Keratinocyte (primary cell): ENCODE results near the gene PEX10. TPM values are rescaled to one million over a fixed set of nuclear protein-coding genes. Genes with fewer than 3 reads are reported as not detected.

Experiments
- DNase-seq: peaks from one replicate; pipeline ENCODE4 v3.0.0-alpha.2; 2011; ENCODE audit warnings: low read depth, missing footprints, low spot score
- FAIRE-seq: peaks from 2 replicates; lab custom pipeline; 2011; peaks lifted over from hg19 to GRCh38; lab: Jason Lieb, UNC
- H2AFZ ChIP-seq: 2 replicates; pipeline ENCODE4 v1.6.0; 2012; ENCODE audit warnings: low read length, control low read depth, inconsistent platforms; ENCODE audit not compliant: control insufficient read depth
- H3K27ac ChIP-seq: 2 replicates; pipeline ENCODE4 v1.5.1; 2011; ENCODE audit warnings: low read length; ENCODE audit not compliant: control insufficient read depth, insufficient read depth
- H3K27me3 ChIP-seq: 3 replicates; pipeline ENCODE4 v1.6.0; 2011; ENCODE audit warnings: low read length; ENCODE audit not compliant: control insufficient read depth, insufficient read depth; ENCODE audit errors: extremely low read depth
- H3K36me3 ChIP-seq, 2 experiments: 2 replicates in 1 of 2; 3 replicates in 1 of 2; pipeline ENCODE4 v1.5.1; 2011; ENCODE audit warnings: low read length in 2 of 2, mild to moderate bottlenecking in 1 of 2; ENCODE audit not compliant: control insufficient read depth in 2 of 2, insufficient read depth in 2 of 2; ENCODE audit errors: extremely low read depth in 1 of 2
- H3K4me1 ChIP-seq: 3 replicates; pipeline ENCODE4 v1.5.1; 2011; ENCODE audit warnings: low read length; ENCODE audit not compliant: control insufficient read depth, insufficient read depth; ENCODE audit errors: extremely low read depth
- H3K4me2 ChIP-seq: 3 replicates; pipeline ENCODE4 v1.6.0; 2011; ENCODE audit warnings: low read depth, low read length; ENCODE audit not compliant: control insufficient read depth, insufficient read depth; ENCODE audit errors: extremely low read depth
- H3K4me3 ChIP-seq, 3 experiments: fragments of 200-600 bp in 1 of 3; sonication (generic) in 1 of 3; 2 replicates in 2 of 3; 3 replicates in 1 of 3; pipeline ENCODE4 v1.5.1; 2011 to 2016; ENCODE audit warnings: low read length in 3 of 3, mild to moderate bottlenecking in 3 of 3, control low read depth in 2 of 3, inconsistent platforms in 1 of 3, low read depth in 1 of 3, mixed read lengths in 1 of 3, mixed run types in 1 of 3, moderate library complexity in 1 of 3; ENCODE audit not compliant: control insufficient read depth in 2 of 3, insufficient read depth in 2 of 3; ENCODE audit errors: extremely low read depth in 1 of 3
- H3K79me2 ChIP-seq: 2 replicates; pipeline ENCODE4 v1.6.0; 2012; ENCODE audit warnings: low read length; ENCODE audit not compliant: control insufficient read depth, insufficient read depth
- H3K9ac ChIP-seq: 3 replicates; pipeline ENCODE4 v1.6.0; 2011; ENCODE audit warnings: low read length; ENCODE audit not compliant: control insufficient read depth, insufficient read depth; ENCODE audit errors: extremely low read depth
- H3K9me1 ChIP-seq: 3 replicates; pipeline ENCODE4 v1.6.0; 2011; ENCODE audit warnings: low read length; ENCODE audit not compliant: control insufficient read depth, insufficient read depth; ENCODE audit errors: extremely low read depth
- H3K9me3 ChIP-seq: 2 replicates; pipeline ENCODE4 v1.5.1; 2012; ENCODE audit warnings: low read depth, low read length; ENCODE audit not compliant: control insufficient read depth
- H4K20me1 ChIP-seq: 3 replicates; pipeline ENCODE4 v1.6.0; 2011; ENCODE audit warnings: low read length; ENCODE audit not compliant: control insufficient read depth, insufficient read depth; ENCODE audit errors: extremely low read depth
- CTCF ChIP-seq, 3 experiments: IDR thresholded peaks in 1 of 3; conservative IDR thresholded peaks in 1 of 3; optimal IDR thresholded peaks in 1 of 3; 2 replicates in 2 of 3; 3 replicates in 1 of 3; pipeline versions ENCODE3 to v1.5.1; 2011; ENCODE audit warnings: low read length in 3 of 3, mild to moderate bottlenecking in 3 of 3, moderate library complexity in 2 of 3, control low read depth in 1 of 3, inconsistent platforms in 1 of 3; ENCODE audit not compliant: insufficient read depth in 2 of 3; ENCODE audit errors: extremely low read depth in 1 of 3
- EZH2 ChIP-seq: IDR thresholded peaks from one replicate; pipeline ENCODE4 v1.6.1; 2012; ENCODE audit warnings: inconsistent platforms, mild to moderate bottlenecking, low read length, moderate library complexity
- dilution Hi-C: fragments of 300-500 bp; cut with MboI; formaldehyde crosslinking; loops from one replicate; pipeline ENCODE4 v1.7.0; 2020; ENCODE audit warnings: low sequenced_read_pairs; ENCODE audit not compliant: extremely low pct_ligation_motif_present
- polyA plus RNA-seq, 5 experiments: library from polyadenylated mRNA; depleted of rRNA in 3 of 5; stranded (reverse) in 3 of 5; stranded (forward) in 1 of 5; unstranded in 1 of 5; fragments of >200 nt; gene quantifications; 1 replicate in 1 of 5; 2 replicates in 3 of 5; 3 replicates in 1 of 5; pipeline versions ENCODE4 v1.2.1 to v1.2.3, GENCODE V29; 2011 to 2012; ENCODE audit warnings: missing spikeins in 2 of 5, low read depth in 1 of 5, low replicate concordance in 1 of 5

PEX10 gene
- polyA plus RNA-seq, 1 donor (not counting 4 experiments of a cell fraction or from before 2014, with no cell fraction given): 13.8 TPM

- Histone ChIP-seq H3K79me2 (peaks cover 49% of the 10 kb centered on the region), H3K27ac (no peak overlapping the region), H3K27me3 (no peaks in the 10 kb centered on the region), H3K4me3 (no peak overlapping the region), H3K4me1 (no peaks in the 10 kb centered on the region), H4K20me1 (no peaks in the 10 kb centered on the region), H3K4me2 (no peak overlapping the region), H3K36me3 (peaks cover 41 to 69% of the 10 kb centered on the region in 2 experiments), H3K9me3 (no peaks in the 10 kb centered on the region), H3K9ac (no peak overlapping the region), H2AFZ (no peak overlapping the region), H3K9me1 (no peaks in the 10 kb centered on the region)
- TF ChIP-seq EZH2 (no peak), CTCF (optimal IDR thresholded peaks at IDR 0.05 in 1 of 3, IDR thresholded peaks at IDR 0.05 in 1 of 3, conservative IDR thresholded peaks at IDR 0.05 in 1 of 3; ENCODE audit: extremely low read depth in 1 of 3, insufficient read depth in 2 of 3, low read length in 3 of 3) (no peak)
- DNase-seq: no peak
- no peak for FAIRE-seq
- dilution Hi-C loops: loop anchor here (25.0 kb wide), 1 partner anchor 1012 kb away; no protein-coding TSS in a partner anchor
These were observed 12.3 kb downstream of the PEX10 start for GRCh38 chr1:2399890-2400575.

GRCh38 chr1:2398871-2399270 is 13.5 kb downstream of the PEX10 start:
- Histone ChIP-seq H3K27me3 (no peaks in the 10 kb centered on the region), H3K36me3 (peaks cover 42 to 77% of the 10 kb centered on the region in 2 experiments), H3K4me2 (no peak overlapping the region), H3K4me1 (no peaks in the 10 kb centered on the region), H3K27ac (no peak overlapping the region), H3K9me3 (no peaks in the 10 kb centered on the region), H3K9ac (no peak overlapping the region), H3K4me3 (no peak overlapping the region), H3K79me2 (peaks cover 61% of the 10 kb centered on the region), H2AFZ (no peak overlapping the region), H3K9me1 (no peaks in the 10 kb centered on the region), H4K20me1 (peaks cover 3% of the 10 kb centered on the region)
- dilution Hi-C loops: no loop called here
- FAIRE-seq (no peak), DNase-seq (no peak)
- TF ChIP-seq CTCF (optimal IDR thresholded peaks at IDR 0.05 in 1 of 3, IDR thresholded peaks at IDR 0.05 in 1 of 3, conservative IDR thresholded peaks at IDR 0.05 in 1 of 3; ENCODE audit: extremely low read depth in 1 of 3, insufficient read depth in 2 of 3, low read length in 3 of 3): no peak
- no peak for TF ChIP-seq EZH2
